Loucy (cell line): ENCODE data around the gene DOCK3.

Experiments used
- EZH2phosphoT487 ChIP-seq: fragments of 200-600 bp; IDR thresholded peaks from 2 replicates; pipeline ENCODE4 v1.6.1; 2018; ENCODE audit warnings: antibody characterized with exemption, mild to moderate bottlenecking, moderate library complexity, borderline replicate concordance
- TF ChIP-seq, protein P1 (sequence below): fragments of 200-600 bp; sonication (generic); conservative IDR thresholded peaks from 2 replicates; pipeline ENCODE4 v1.5.1; 2014; ENCODE audit warnings: mild to moderate bottlenecking, antibody characterized with exemption, low read length

- TF ChIP-seq, protein P1, sequence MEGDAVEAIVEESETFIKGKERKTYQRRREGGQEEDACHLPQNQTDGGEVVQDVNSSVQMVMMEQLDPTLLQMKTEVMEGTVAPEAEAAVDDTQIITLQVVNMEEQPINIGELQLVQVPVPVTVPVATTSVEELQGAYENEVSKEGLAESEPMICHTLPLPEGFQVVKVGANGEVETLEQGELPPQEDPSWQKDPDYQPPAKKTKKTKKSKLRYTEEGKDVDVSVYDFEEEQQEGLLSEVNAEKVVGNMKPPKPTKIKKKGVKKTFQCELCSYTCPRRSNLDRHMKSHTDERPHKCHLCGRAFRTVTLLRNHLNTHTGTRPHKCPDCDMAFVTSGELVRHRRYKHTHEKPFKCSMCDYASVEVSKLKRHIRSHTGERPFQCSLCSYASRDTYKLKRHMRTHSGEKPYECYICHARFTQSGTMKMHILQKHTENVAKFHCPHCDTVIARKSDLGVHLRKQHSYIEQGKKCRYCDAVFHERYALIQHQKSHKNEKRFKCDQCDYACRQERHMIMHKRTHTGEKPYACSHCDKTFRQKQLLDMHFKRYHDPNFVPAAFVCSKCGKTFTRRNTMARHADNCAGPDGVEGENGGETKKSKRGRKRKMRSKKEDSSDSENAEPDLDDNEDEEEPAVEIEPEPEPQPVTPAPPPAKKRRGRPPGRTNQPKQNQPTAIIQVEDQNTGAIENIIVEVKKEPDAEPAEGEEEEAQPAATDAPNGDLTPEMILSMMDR = no peak
- TF ChIP-seq EZH2phosphoT487 = no peak
These were observed 720.9 kb downstream of the DOCK3 start for GRCh38 chr3:51395493-51396213.
